Smooth muscle cell (in vitro differentiated cells): ENCODE measurements around the gene GNA12. TPM values are rescaled to one million over a fixed set of nuclear protein-coding genes. Genes with fewer than 3 reads are reported as not detected.

Source experiments
- DNase-seq: peaks from one replicate; lab custom pipeline; 2025; ENCODE audit not compliant: unreplicated experiment; lab: John Stamatoyannopoulos, UW
- H2AFZ ChIP-seq: fragments of 200-600 bp; sonication (generic); 2 replicates; pipeline ENCODE4 v1.6.0; 2016; ENCODE audit warnings: antibody characterized with exemption, low read depth, mild to moderate bottlenecking
- H3F3A ChIP-seq: fragments of 200-600 bp; sonication (generic); 2 replicates; pipeline ENCODE4 v1.6.0; 2017; ENCODE audit warnings: antibody characterized with exemption, low read depth
- H3K27ac ChIP-seq: fragments of 200-600 bp; sonication (generic); 2 replicates; pipeline ENCODE4 v1.5.1; 2016; ENCODE audit warnings: low read depth, mild to moderate bottlenecking
- H3K27me3 ChIP-seq: fragments of 200-600 bp; sonication (generic); 2 replicates; pipeline ENCODE4 v1.6.1; 2016; ENCODE audit warnings: low read depth, mild to moderate bottlenecking
- H3K36me3 ChIP-seq: fragments of 200-600 bp; sonication (generic); 2 replicates; pipeline ENCODE4 v1.5.1; 2016; ENCODE audit warnings: low read depth
- H3K4me1 ChIP-seq: fragments of 200-600 bp; sonication (generic); 2 replicates; pipeline ENCODE4 v1.5.1; 2016; ENCODE audit warnings: low read depth
- H3K4me2 ChIP-seq: fragments of 200-600 bp; sonication (generic); 2 replicates; pipeline ENCODE4 v1.6.0; 2016; ENCODE audit warnings: mild to moderate bottlenecking
- H3K4me3 ChIP-seq: fragments of 200-600 bp; sonication (generic); 2 replicates; pipeline ENCODE4 v1.5.1; 2016; ENCODE audit warnings: mild to moderate bottlenecking
- H3K79me2 ChIP-seq: fragments of 200-600 bp; sonication (generic); 2 replicates; pipeline ENCODE4 v1.6.0; 2016; ENCODE audit warnings: low read depth, mild to moderate bottlenecking
- H3K9ac ChIP-seq: fragments of 200-600 bp; sonication (generic); 2 replicates; pipeline ENCODE4 v1.6.0; 2016; ENCODE audit warnings: low read depth
- H3K9me3 ChIP-seq: fragments of 200-600 bp; sonication (generic); replicated peaks from 2 replicates; pipeline ENCODE4 v1.5.1; 2016; ENCODE audit warnings: low read depth
- H4K20me1 ChIP-seq: fragments of 200-600 bp; sonication (generic); 2 replicates; pipeline ENCODE4 v1.6.0; 2016; ENCODE audit warnings: low read depth
- WGBS: methylation state at CpG from one replicate; pipeline ENCODE4 v1.1.7; 2016; ENCODE audit warnings: low lambda C conversion rate; 5-methylcytosine and 5-hydroxymethylcytosine counted together
- polyA plus RNA-seq: library from polyadenylated mRNA; unstranded; fragments of >200 nt; fragmentation: Nextera tagmentation; extraction: Ambion mirVana; gene quantifications from 2 replicates; pipeline ENCODE4 v1.2.1, GENCODE V29; 2016
- total RNA-seq: library from RNA; depleted of rRNA; stranded (reverse); fragments of >200 nt; gene quantifications from 2 replicates; pipeline ENCODE4 v1.2.3, GENCODE V29; 2014
- TF ChIP-seq, protein P1 (sequence below): fragments of 200-600 bp; sonication (generic); IDR thresholded peaks from 2 replicates; pipeline ENCODE4 v1.5.1; 2017; ENCODE audit warnings: borderline replicate concordance, mild to moderate bottlenecking, antibody characterized with exemption; ENCODE audit not compliant: insufficient read depth, poor library complexity, severe bottlenecking

Gene GNA12
- total and polyA plus RNA-seq, 2 experiments from 2014 or later: 20.3 to 34.7 TPM

DNA sequence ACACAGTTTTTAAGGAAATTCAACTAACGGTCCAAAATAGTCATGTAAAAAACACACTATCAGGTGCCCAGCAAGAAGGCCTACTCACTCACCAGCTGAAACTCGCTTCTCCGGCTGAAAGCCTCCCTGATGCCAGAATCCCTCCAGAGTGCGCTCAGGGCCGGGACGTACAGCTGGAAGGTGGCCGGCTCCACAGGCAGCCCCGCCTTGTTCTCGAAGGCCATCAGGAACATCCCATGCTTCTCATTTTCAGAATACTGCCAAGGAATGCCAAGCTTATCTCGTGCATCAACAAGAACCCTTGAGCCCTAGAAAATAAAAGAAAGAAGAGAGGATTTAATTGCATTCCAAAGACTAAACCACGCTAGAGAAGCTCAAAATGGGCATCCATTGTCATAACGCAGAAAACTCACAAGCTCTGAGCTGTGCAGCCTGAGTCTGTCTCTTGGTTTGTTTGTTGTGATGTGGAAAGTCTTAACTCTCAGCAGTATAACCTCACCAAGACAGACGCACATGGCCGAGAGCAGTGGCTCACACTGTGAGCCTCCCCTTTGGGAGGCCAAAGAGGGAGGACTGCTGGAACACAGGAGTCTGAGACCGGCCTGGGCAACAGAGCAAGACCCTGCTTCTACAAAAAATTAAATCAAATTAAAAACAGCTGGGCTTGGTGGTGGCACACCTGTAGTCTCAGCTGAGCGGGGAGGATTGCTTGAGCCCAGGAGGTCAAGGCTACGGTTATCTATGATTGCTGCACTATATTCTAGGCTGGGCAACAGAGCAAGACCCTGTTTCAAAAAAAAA lies 49.1 kb downstream of the GNA12 start:
- H3K27me3 ChIP-seq: no peaks in the 10 kb centered on the region
- TF ChIP-seq, protein P1, sequence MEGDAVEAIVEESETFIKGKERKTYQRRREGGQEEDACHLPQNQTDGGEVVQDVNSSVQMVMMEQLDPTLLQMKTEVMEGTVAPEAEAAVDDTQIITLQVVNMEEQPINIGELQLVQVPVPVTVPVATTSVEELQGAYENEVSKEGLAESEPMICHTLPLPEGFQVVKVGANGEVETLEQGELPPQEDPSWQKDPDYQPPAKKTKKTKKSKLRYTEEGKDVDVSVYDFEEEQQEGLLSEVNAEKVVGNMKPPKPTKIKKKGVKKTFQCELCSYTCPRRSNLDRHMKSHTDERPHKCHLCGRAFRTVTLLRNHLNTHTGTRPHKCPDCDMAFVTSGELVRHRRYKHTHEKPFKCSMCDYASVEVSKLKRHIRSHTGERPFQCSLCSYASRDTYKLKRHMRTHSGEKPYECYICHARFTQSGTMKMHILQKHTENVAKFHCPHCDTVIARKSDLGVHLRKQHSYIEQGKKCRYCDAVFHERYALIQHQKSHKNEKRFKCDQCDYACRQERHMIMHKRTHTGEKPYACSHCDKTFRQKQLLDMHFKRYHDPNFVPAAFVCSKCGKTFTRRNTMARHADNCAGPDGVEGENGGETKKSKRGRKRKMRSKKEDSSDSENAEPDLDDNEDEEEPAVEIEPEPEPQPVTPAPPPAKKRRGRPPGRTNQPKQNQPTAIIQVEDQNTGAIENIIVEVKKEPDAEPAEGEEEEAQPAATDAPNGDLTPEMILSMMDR: no peak
- H2AFZ ChIP-seq: no peak overlapping the region
- H3K4me2 ChIP-seq: no peak overlapping the region
- peaks cover 67% of the 10 kb centered on the region for H4K20me1 ChIP-seq
- no peak overlapping the region for H3K27ac ChIP-seq
- no peak overlapping the region for H3K9ac ChIP-seq
- peaks cover 50% of the 10 kb centered on the region for H3K79me2 ChIP-seq
- DNase-seq: no peak
- H3K36me3 ChIP-seq: peaks cover 6% of the 10 kb centered on the region
- H3F3A ChIP-seq: peaks cover 4% of the 10 kb centered on the region
- no peaks in the 10 kb centered on the region for H3K4me1 ChIP-seq
- H3K4me3 ChIP-seq: no peak overlapping the region
- WGBS: 92% methylated on average over 17 of the region's 17 CpGs
- no peaks in the 10 kb centered on the region for H3K9me3 ChIP-seq

- peaks cover 29% of the 10 kb centered on the region for H3K79me2 ChIP-seq
- peaks cover 59% of the 10 kb centered on the region for H4K20me1 ChIP-seq
- peaks cover 6% of the 10 kb centered on the region for H3F3A ChIP-seq
- DNase-seq: no peak
- no peak overlapping the region for H3K9ac ChIP-seq
- WGBS: 79% methylated on average over 16 of the region's 16 CpGs
- no peaks in the 10 kb centered on the region for H3K4me1 ChIP-seq
- no peak overlapping the region for H3K4me2 ChIP-seq
- peaks cover 6% of the 10 kb centered on the region for H3K36me3 ChIP-seq
- H3K27ac ChIP-seq: peak overlapping the region; percentile 50
- TF ChIP-seq, protein P1: no peak
- H3K4me3 ChIP-seq: no peak overlapping the region
- no peaks in the 10 kb centered on the region for H3K27me3 ChIP-seq
- H2AFZ ChIP-seq: no peak overlapping the region
- H3K9me3 ChIP-seq: no peaks in the 10 kb centered on the region
These were observed 51.1 kb downstream of the GNA12 start for GRCh38 chr7:2792856-2793487.

- Histone ChIP-seq H3K36me3 (peaks cover 6% of the 10 kb centered on the region), H3K79me2 (peaks cover 22% of the 10 kb centered on the region), H3K4me2 (no peak overlapping the region), H3K9me3 (no peaks in the 10 kb centered on the region), H4K20me1 (peaks cover 52% of the 10 kb centered on the region), H3K4me3 (no peak overlapping the region), H2AFZ (no peak overlapping the region), H3K4me1 (no peaks in the 10 kb centered on the region), H3K27ac (peak overlapping the region; percentile 50), H3F3A (peaks cover 8% of the 10 kb centered on the region), H3K27me3 (no peaks in the 10 kb centered on the region), H3K9ac (no peak overlapping the region)
- TF ChIP-seq, protein P1: no peak
- 70% methylated on average over 5 of the region's 5 CpGs for WGBS
- no peak for DNase-seq
These were observed 51.9 kb downstream of the GNA12 start for GRCh38 chr7:2792235-2792634.
